Measurements from ENCODE around the gene CNTNAP2.

The CNTNAP2 gene

GRCh38 chr7:147406521-147407135, 1290.0 kb downstream of the CNTNAP2 start:
- TF ChIP-seq CTCF (conservative IDR thresholded peaks at IDR 0.05), result no peak
- H3K27ac ChIP-seq, result no peak overlapping the region

DNA sequence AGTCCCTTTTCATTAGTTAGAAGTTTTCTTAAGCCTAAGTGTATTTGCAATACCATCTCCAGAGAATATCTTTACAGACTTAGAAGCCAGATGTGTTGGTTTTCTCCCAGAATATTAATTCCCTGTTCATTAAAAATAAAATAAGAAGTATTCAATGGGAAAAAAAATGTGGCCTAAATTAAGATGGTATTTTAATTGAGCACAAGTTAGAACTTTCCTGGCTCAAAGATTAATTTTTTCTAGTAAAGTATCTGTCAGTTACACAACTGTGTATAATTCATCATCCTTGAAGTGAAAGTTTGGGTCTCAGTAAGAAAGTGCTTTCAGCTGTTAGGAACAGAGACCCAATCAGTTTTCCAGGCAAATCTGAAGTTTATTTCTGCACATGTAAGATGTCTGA, 1294.5 kb downstream of the CNTNAP2 start:
- TF ChIP-seq CTCF (conservative IDR thresholded peaks at IDR 0.05), result no peak
- H3K27ac ChIP-seq, result no peak overlapping the region

DNA sequence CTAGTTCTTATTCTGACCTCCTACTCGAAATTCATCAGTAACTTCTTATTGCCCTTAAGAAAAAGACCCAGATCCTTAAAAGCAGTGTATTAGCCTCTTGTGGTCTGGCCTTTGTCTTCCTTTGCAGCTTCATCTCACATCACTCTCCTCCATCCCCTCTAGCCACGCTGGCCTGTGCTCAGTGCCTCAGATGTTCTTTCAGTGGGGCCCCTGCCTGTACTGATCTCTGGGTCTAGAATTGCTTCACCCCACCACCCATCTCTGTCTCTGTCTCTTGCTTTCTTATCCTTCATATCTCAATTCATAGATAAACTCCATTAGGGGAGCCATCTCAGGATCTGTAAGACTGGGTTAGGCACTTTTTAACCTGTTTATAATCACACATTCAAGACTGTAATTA, 1295.5 kb downstream of the CNTNAP2 start:
- H3K27ac ChIP-seq, result no peak overlapping the region

GRCh38 chr7:147412782-147413556, 1296.4 kb downstream of the CNTNAP2 start:
- H3K27ac ChIP-seq, result no peak overlapping the region

More for the DNA sequence above, 1295.5 kb downstream of the CNTNAP2 start:
- TF ChIP-seq CTCF (conservative IDR thresholded peaks at IDR 0.05), result no peak

DNA sequence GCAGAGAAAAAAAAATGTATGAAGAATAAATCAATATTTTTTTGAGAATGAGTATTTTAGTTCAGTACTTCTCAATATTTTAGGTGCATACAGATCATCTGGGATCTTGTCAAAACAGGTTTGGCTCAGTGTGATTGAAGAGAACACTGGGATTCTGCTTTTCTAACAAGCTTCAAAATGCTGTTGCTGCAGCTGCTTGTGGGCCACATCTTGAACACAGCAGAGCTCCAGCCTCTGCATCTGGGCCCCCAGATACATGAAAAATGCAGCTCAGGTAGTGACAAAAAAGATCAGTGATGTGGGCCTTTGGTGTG, 1296.9 kb downstream of the CNTNAP2 start:
- no peak for TF ChIP-seq CTCF (conservative IDR thresholded peaks at IDR 0.05)
- no peak overlapping the region for H3K27ac ChIP-seq

More at GRCh38 chr7:147412782-147413556, 1296.4 kb downstream of the CNTNAP2 start:
- TF ChIP-seq CTCF (conservative IDR thresholded peaks at IDR 0.05), result no peak

- H3K27ac ChIP-seq, result no peak overlapping the region
- TF ChIP-seq CTCF (conservative IDR thresholded peaks at IDR 0.05), result no peak
Observed at GRCh38 chr7:147415991-147416390, 1299.4 kb downstream of the CNTNAP2 start.

DNA sequence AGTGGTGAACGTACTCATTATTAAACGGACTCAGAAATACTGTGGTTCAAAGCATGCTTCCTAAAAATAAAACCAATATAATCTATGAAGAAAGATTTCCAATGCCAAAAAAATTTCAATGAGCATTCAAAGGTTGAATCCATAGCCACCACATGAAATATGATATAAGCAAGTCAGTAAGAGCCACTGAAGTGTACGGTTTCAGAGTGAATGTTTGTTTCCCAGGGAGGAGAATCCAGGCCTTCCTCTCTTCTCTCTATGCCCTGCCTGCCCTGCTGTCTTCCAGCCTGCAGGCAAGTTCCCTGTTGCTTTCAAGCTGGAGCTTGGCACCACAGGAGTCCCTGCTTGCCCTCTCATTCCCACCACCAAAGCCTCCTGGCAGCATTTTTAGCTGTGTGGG, 1302.4 kb downstream of the CNTNAP2 start:
- no peak overlapping the region for H3K27ac ChIP-seq
- TF ChIP-seq CTCF (conservative IDR thresholded peaks at IDR 0.05), result no peak

Measured in VCaP (cell line).